Cortex of kidney (tissue), 1 donor: ENCODE measurements around the gene SNCAIP.

Source experiments
- DNase-seq: peaks from one replicate; lab custom pipeline; 2025; lab: John Stamatoyannopoulos, UW

SNCAIP gene

GRCh38 chr5:122400938-122401337 is 88.9 kb downstream of the SNCAIP start:
- DNase-seq = no peak

GRCh38 chr5:122401976-122402725 is 90.1 kb downstream of the SNCAIP start:
- DNase-seq = no peak

- DNase-seq = no peak
Observed at GRCh38 chr5:122402955-122403685, 91.1 kb downstream of the SNCAIP start.

GRCh38 chr5:122404018-122404417 is 92.0 kb downstream of the SNCAIP start:
- DNase-seq = no peak

- no peak for DNase-seq
Observed at GRCh38 chr5:122404653-122405362, 92.8 kb downstream of the SNCAIP start.

- DNase-seq = no peak
Observed at GRCh38 chr5:122405751-122406150, 93.7 kb downstream of the SNCAIP start.

- no peak for DNase-seq
Observed at GRCh38 chr5:122406181-122406580, 94.1 kb downstream of the SNCAIP start.

GRCh38 chr5:122408592-122409224 is 96.7 kb downstream of the SNCAIP start:
- DNase-seq = no peak

GRCh38 chr5:122412966-122413365 is 100.9 kb downstream of the SNCAIP start:
- DNase-seq = no peak

- no peak for DNase-seq
Observed at GRCh38 chr5:122413722-122414121, 101.7 kb downstream of the SNCAIP start.

- no peak for DNase-seq
Observed at GRCh38 chr5:122415030-122415800, 103.2 kb downstream of the SNCAIP start.

GRCh38 chr5:122415801-122416120 is 103.7 kb downstream of the SNCAIP start:
- DNase-seq = no peak

GRCh38 chr5:122419142-122419894 is 107.3 kb downstream of the SNCAIP start:
- DNase-seq = no peak

- DNase-seq = no peak
Observed at GRCh38 chr5:122420091-122420490, 108.1 kb downstream of the SNCAIP start.

- no peak for DNase-seq
Observed at GRCh38 chr5:122420537-122421236, 108.7 kb downstream of the SNCAIP start.

- no peak for DNase-seq
Observed at GRCh38 chr5:122421374-122422079, 109.5 kb downstream of the SNCAIP start.

- DNase-seq = no peak
Observed at GRCh38 chr5:122423221-122423620, 111.2 kb downstream of the SNCAIP start.

- no peak for DNase-seq
Observed at GRCh38 chr5:122424132-122424531, 112.1 kb downstream of the SNCAIP start.

GRCh38 chr5:122426301-122426700 is 114.3 kb downstream of the SNCAIP start:
- DNase-seq = no peak

GRCh38 chr5:122427621-122428020 is 115.6 kb downstream of the SNCAIP start:
- no peak for DNase-seq
